Suprapubic skin (tissue), 3 donors: Measurements from ENCODE around the gene G6PC1.

Source experiments
- CTCF ChIP-seq, 2 donors: fragments of 200-600 bp in 1 of 2; fragments of 450-650 bp in 1 of 2; sonication (generic) in 1 of 2; IDR thresholded peaks; one replicate each; pipeline ENCODE4 v1.5.1; 2016 to 2019; ENCODE audit warnings: antibody characterized with exemption in 2 of 2, mild to moderate bottlenecking in 1 of 2, moderate library complexity in 1 of 2
- EP300 ChIP-seq: sonication (generic); formaldehyde crosslinking; IDR thresholded peaks from one replicate; pipeline ENCODE4 v1.6.1; 2017; ENCODE audit warnings: antibody characterized with exemption
- POLR2A ChIP-seq, 2 donors: fragments of 450-650 bp; IDR thresholded peaks; one replicate each; pipeline ENCODE4 v1.6.1; 2017; ENCODE audit warnings: antibody characterized with exemption in 2 of 2, mild to moderate bottlenecking in 2 of 2, moderate library complexity in 2 of 2

DNA sequence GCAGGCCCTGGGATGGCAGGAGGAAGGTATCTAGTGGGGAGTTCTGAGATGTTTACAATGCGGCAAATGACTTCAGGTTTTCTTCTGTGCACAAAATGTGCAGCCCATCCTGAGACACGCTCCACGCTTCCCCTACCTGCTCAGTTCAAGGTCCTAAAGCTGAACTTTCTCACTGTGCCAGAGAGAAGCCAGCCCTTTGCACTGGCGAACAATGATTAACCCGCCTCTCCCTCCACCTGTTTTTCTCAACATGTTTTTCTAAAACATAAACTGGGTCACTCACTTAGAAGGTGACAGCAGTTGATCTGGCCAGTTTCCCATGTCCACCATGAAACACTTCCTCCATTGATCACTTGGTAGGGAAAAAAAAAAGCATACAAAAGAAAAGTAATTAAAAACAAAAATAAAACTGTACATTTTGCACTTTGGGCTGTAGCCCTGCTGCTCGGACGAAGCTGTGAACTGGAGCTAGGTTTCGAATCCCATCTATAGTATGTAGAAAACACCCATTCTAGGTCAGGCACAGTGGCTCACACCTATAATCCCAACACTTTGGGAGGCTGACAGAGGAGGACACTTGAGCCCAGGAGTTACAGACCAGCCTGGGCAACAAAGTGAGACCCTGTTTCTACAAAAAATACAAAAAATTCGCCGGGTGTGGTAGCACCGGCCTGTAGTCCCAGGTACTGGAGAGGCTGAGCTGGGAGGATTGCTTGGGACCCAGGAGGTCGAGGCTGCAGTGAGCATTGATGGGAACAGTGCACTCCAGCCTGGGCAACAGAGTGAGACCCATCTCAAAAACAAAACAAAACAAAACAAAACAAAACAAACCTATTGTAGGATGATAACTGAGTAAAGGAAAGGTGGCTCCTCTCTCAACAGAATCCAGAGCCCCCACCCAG, 6.1 kb upstream of the G6PC1 start:
- no peak for TF ChIP-seq POLR2A (IDR thresholded peaks at IDR 0.05)
- TF ChIP-seq CTCF (IDR thresholded peaks at IDR 0.05) = no peak
- TF ChIP-seq EP300 = no peak
